ENCODE data around the gene ARPP19. TPM values are rescaled to one million over a fixed set of nuclear protein-coding genes. Genes with fewer than 3 reads are reported as not detected.
"Not testable (repeated sequence)": the region's sequence is repeated elsewhere in the genome, so short reads cannot be mapped to it uniquely, and the experiment has no call there.

ARPP19 gene
- total and polyA plus RNA-seq, 4 experiments from 2014 or later, result 51.3 to 130 (median 85.3) TPM

DNA sequence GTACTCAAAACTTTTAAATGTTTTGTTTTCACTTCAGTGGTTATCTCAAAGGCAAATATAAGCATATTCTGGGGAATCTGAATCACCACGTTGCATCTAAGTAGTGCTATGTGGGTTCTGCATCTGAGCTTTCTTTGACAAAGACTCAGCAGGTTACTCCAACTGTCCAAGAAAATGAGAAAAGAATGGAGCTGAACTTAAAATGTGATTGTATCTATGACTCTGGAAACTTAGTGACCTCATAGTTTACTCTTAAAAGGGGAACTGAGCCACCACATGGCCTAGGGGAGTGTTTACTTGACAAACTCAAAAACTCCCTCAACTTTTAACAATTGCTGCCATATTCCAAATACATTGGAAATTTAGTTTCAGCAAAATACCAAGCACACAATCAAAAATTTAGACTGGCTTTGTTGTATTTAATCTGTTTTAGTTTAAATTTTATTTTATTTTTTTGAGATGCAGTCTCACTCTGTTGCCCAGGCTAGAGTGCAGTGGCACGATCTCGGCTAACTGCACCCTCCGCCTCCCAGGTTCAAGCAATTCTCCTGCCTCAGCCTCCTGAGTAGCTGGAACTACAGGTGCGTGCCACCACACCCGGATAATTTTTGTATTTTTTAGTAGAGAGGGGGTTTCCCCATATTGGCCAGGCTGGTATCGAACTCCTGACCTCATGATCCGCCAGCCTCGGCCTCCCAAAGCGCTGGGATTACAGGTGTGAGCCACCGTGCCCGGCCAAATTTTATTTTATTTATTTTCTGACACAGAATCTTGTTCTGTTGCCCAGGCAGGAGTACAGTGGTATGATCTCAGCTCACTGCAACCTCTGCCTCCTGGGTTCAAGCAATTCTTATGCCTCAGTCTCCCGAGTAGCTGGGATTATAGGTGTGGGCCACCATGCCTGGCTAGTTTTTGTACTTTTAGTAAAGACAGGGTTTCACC is 3.1 kb downstream of the ARPP19 start:
- DNase-seq; H3K27me3 ChIP-seq (ENCODE audit: insufficient read depth, low read length); H3K36me3 ChIP-seq (ENCODE audit: insufficient read depth, low read length); H3K27me3 Mint-ChIP-seq; H3K9me3 Mint-ChIP-seq; H3K9me3 ChIP-seq (ENCODE audit: control insufficient read depth in 1 of 2, low read length in 2 of 2); H3K4me3 ChIP-seq (ENCODE audit: low read length in 2 of 2); H3K27ac ChIP-seq (ENCODE audit: low read depth, low read length): not testable (repeated sequence)
- peaks cover 6 to 15% of the 10 kb centered on the region in 2 donors for H3K36me3 Mint-ChIP-seq
- ChIA-PET CTCF (ENCODE audit: partially characterized antibody) (interaction anchor here (1.1 to 1.2 kb wide), 2 partner anchors 11 to 99 kb away, joined by 4 read pairs; no protein-coding TSS in a partner anchor), POLR2A (ENCODE audit: partially characterized antibody) (interaction anchor here (0.6 to 1.4 kb wide), 4 partner anchors 10 to 391 kb away, joined by 3 to 4 read pairs (median 4); partner anchors contain the start of gene MYO5A)
- H3K4me1 ChIP-seq (ENCODE audit: insufficient read depth, low read length), result peaks cover 65% of the 10 kb centered on the region
- H3K4me1 Mint-ChIP-seq, result peaks cover 42 to 74% (median 57%) of the 10 kb centered on the region in 4 donors
- intact Hi-C loops (cut with micrococcal nuclease), result loop anchor here (5.0 to 10.0 kb wide), 4 partner anchors 83 to 311 kb away; no protein-coding TSS in a partner anchor
- peak overlapping the region in 5 of 8 donors; percentile 10 to 29 (median 25) for H3K4me3 Mint-ChIP-seq
- peak overlapping the region in 4 of 7 donors; percentile 25 to 78 (median 58) for H3K27ac Mint-ChIP-seq

DNA sequence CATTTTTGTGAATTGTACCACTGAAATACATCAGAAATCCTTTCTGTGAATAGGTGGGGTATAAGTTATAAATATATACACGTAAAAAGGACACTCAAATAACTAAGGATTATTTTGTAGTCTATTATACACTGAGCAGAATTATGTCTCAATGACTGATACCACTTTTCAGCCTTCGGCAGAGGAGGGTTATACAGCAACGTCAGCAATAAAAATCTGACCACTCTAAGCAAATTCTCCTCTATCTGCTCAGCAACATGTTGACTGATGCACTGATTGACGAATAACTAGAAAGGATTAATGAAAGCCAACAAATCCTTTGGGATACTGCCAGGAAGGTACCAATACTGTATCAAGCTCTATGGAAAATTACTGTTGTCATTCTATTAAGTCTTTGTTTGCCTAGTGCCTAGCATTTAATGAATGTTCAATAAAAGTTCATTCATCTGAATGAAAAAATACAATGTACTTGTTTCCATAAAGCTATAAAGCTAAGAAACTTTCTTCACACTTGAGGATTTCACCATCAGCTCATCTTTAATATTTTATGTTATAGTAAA is 5.2 kb downstream of the ARPP19 start:
- POLR2A ChIA-PET (ENCODE audit: partially characterized antibody), result interaction anchor here (1.1 kb wide), 1 partner anchor 35 kb away, joined by 3 read pairs; no protein-coding TSS in a partner anchor
- H3K27ac ChIP-seq (ENCODE audit: low read depth, low read length), result no peak overlapping the region
- Mint-ChIP-seq H3K9me3 (no peaks in the 10 kb centered on the region), H3K4me1 (peaks cover 52 to 87% (median 70%) of the 10 kb centered on the region in 4 donors), H3K4me3 (peak overlapping the region in 3 of 8 donors; percentile 45 to 50 (median 48)), H3K27me3 (no peaks in the 10 kb centered on the region), H3K27ac (peak overlapping the region in 1 of 7 donors; percentile 3), H3K36me3 (peaks cover 6 to 24% of the 10 kb centered on the region in 2 donors)
- no peaks in the 10 kb centered on the region for H3K27me3 ChIP-seq (ENCODE audit: insufficient read depth, low read length)
- intact Hi-C loops (cut with micrococcal nuclease), result loop anchor here (10.0 kb wide), 2 partner anchors 171 to 309 kb away; no protein-coding TSS in a partner anchor
- no peaks in the 10 kb centered on the region for H3K36me3 ChIP-seq (ENCODE audit: insufficient read depth, low read length)
- H3K9me3 ChIP-seq (ENCODE audit: control insufficient read depth in 1 of 2, low read length in 2 of 2), result no peaks in the 10 kb centered on the region
- peaks cover 81% of the 10 kb centered on the region for H3K4me1 ChIP-seq (ENCODE audit: insufficient read depth, low read length)
- DNase-seq, result no peak
- CTCF ChIA-PET (ENCODE audit: partially characterized antibody), result interaction anchor here (0.8 kb wide), 1 partner anchor 10 kb away, joined by 5 read pairs; no protein-coding TSS in a partner anchor
- no peak overlapping the region for H3K4me3 ChIP-seq (ENCODE audit: low read length in 2 of 2)

DNA sequence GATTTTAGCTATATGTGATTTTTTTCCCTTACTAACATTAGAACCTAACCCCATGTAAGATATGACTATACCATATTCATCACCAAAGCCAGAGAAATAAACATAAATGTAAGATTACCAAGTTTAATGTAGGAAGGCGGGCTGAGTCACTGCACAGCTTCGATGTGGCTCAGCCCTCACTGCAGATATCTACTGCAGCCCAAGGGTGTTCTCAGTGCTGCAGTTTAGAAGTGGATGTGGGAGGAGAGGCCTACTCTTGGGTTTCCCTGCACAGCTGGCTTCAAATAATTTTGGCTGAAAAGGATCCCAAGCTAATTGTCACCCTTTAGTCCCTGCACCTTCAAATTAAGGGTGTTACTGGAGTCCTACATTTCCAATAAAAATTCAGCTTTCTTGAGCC is 9.3 kb downstream of the ARPP19 start:
- H3K4me3 Mint-ChIP-seq, result peak overlapping the region in 4 of 8 donors; percentile 9 to 54 (median 47)

DNA sequence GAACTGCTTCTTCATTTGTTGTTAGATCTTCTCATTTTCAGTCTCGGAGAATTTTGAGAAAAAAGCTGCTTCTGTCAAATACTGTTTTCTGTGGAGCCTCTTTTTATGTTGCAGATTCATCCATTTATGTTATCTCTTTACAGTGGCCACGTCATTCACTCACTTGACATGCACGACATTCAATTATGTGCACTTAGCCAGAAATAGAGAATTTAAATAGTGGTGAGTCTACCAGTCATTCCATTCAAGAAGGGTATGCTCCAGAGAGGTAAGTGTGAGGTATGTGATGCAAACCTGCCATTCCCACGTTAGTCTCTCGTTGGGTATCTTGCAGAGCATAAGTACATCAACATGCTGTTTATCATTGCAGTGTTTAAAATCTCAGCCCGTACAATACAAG is 9.8 kb downstream of the ARPP19 start:
- POLR2A ChIA-PET (ENCODE audit: partially characterized antibody), result interaction anchor here (0.8 to 1.5 kb wide), 3 partner anchors 9 to 1794 kb away, joined by 3 to 4 read pairs (median 4); partner anchors contain the start of gene ARPP19
- Mint-ChIP-seq H3K27me3 (no peaks in the 10 kb centered on the region), H3K36me3 (peaks cover 17 to 40% of the 10 kb centered on the region in 2 donors), H3K4me3 (peak overlapping the region in 4 of 8 donors; percentile 9 to 54 (median 47)), H3K27ac (peak overlapping the region in 6 of 7 donors; percentile 33 to 75 (median 54)), H3K4me1 (peaks cover 42 to 71% (median 54%) of the 10 kb centered on the region in 4 donors), H3K9me3 (no peaks in the 10 kb centered on the region)
- Histone ChIP-seq H3K36me3 (ENCODE audit: insufficient read depth, low read length) (peaks cover 4% of the 10 kb centered on the region), H3K27me3 (ENCODE audit: insufficient read depth, low read length) (no peaks in the 10 kb centered on the region), H3K4me3 (ENCODE audit: low read length in 2 of 2) (no peak overlapping the region), H3K27ac (ENCODE audit: low read depth, low read length) (peak overlapping the region; percentile 10), H3K4me1 (ENCODE audit: insufficient read depth, low read length) (peaks cover 55% of the 10 kb centered on the region), H3K9me3 (ENCODE audit: control insufficient read depth in 1 of 2, low read length in 2 of 2) (no peaks in the 10 kb centered on the region)
- intact Hi-C loops (cut with micrococcal nuclease), result no loop called here
- CTCF ChIA-PET (ENCODE audit: partially characterized antibody), result interaction anchor here (0.6 to 1.1 kb wide), 3 partner anchors 54 to 190 kb away, joined by 3 read pairs; no protein-coding TSS in a partner anchor
- DNase-seq, result no peak

More for the DNA sequence above, 9.3 kb downstream of the ARPP19 start:
- peak overlapping the region in 3 of 7 donors; percentile 42 to 72 (median 66) for H3K27ac Mint-ChIP-seq
- H3K4me1 ChIP-seq (ENCODE audit: insufficient read depth, low read length), result peaks cover 59% of the 10 kb centered on the region
- CTCF ChIA-PET (ENCODE audit: partially characterized antibody), result interaction anchor here (0.6 to 1.1 kb wide), 2 partner anchors 53 to 175 kb away, joined by 3 read pairs; no protein-coding TSS in a partner anchor
- POLR2A ChIA-PET (ENCODE audit: partially characterized antibody), result interaction anchor here (0.8 to 1.5 kb wide), 3 partner anchors 9 to 1794 kb away, joined by 3 to 4 read pairs (median 4); partner anchors contain the start of gene ARPP19
- no peaks in the 10 kb centered on the region for H3K27me3 Mint-ChIP-seq
- intact Hi-C loops (cut with micrococcal nuclease), result no loop called here
- H3K4me3 ChIP-seq (ENCODE audit: low read length in 2 of 2), result no peak overlapping the region
- no peaks in the 10 kb centered on the region for H3K27me3 ChIP-seq (ENCODE audit: insufficient read depth, low read length)
- H3K4me1 Mint-ChIP-seq, result peaks cover 43 to 77% (median 57%) of the 10 kb centered on the region in 4 donors
- H3K36me3 ChIP-seq (ENCODE audit: insufficient read depth, low read length), result peaks cover 4% of the 10 kb centered on the region
- no peak for DNase-seq
- H3K27ac ChIP-seq (ENCODE audit: low read depth, low read length), result peak overlapping the region; percentile 10
- no peaks in the 10 kb centered on the region for H3K9me3 Mint-ChIP-seq
- peaks cover 15 to 36% of the 10 kb centered on the region in 2 donors for H3K36me3 Mint-ChIP-seq
- no peaks in the 10 kb centered on the region for H3K9me3 ChIP-seq (ENCODE audit: control insufficient read depth in 1 of 2, low read length in 2 of 2)

DNA sequence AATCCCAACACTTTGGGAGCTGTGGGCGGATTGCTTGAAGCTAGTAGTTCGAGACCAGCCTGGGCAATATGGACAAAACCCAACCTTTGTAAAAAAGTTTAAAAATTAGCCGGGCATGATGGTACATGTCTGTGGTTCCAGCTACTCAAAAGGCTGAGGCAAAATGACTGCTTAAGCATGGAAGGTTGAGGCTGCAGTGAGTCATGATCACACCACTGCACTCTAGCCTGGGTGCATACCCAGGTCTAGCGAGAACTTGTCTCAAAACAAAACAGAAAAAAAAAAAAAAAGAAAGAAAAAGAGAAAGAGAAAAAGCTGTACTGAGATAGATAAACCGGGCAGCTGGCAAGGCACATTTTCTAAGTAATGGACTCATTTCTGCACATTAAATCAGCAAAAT is 10.6 kb downstream of the ARPP19 start:
- Mint-ChIP-seq H3K9me3 (no peaks in the 10 kb centered on the region), H3K4me1 (peaks cover 38 to 64% (median 50%) of the 10 kb centered on the region in 4 donors), H3K36me3 (peaks cover 17 to 48% of the 10 kb centered on the region in 2 donors), H3K27me3 (no peaks in the 10 kb centered on the region), H3K27ac (peak overlapping the region in 5 of 7 donors; percentile 45 to 87 (median 78)), H3K4me3 (peak overlapping the region in 4 of 8 donors; percentile 49 to 76 (median 68))
- Histone ChIP-seq H3K9me3 (ENCODE audit: control insufficient read depth in 1 of 2, low read length in 2 of 2) (no peaks in the 10 kb centered on the region), H3K4me1 (ENCODE audit: insufficient read depth, low read length) (peaks cover 46% of the 10 kb centered on the region), H3K4me3 (ENCODE audit: low read length in 2 of 2) (no peak overlapping the region), H3K27ac (ENCODE audit: low read depth, low read length) (no peak overlapping the region), H3K27me3 (ENCODE audit: insufficient read depth, low read length) (no peaks in the 10 kb centered on the region), H3K36me3 (ENCODE audit: insufficient read depth, low read length) (peaks cover 4% of the 10 kb centered on the region)
- peak in 1 of 5 donors; percentile 66 for DNase-seq
- ChIA-PET CTCF (ENCODE audit: partially characterized antibody) (no interaction called here), POLR2A (ENCODE audit: partially characterized antibody) (interaction anchor here (0.8 kb wide), 1 partner anchor 10 kb away, joined by 4 read pairs; the partner anchor contains the start of gene ARPP19)
- intact Hi-C loops (cut with micrococcal nuclease), result no loop called here

DNA sequence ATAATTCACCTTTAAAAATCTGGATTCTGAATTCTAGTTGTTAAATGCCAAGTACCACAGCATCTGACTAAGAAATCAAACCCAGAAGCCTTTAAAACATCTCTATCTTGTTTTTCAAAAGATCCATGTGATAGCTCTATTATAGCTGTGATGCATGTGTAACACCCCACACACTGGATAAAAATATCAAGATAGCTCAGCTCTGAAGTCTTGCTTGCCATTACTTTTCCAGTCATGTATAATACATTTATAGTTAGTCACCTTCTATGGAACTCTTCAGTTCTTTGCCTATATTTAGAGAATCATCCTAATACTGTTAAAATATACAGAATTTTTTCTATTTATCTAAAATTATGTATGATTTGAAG is 11.6 kb downstream of the ARPP19 start:
- Histone ChIP-seq H3K27me3 (ENCODE audit: insufficient read depth, low read length) (no peaks in the 10 kb centered on the region), H3K36me3 (ENCODE audit: insufficient read depth, low read length) (peaks cover 6% of the 10 kb centered on the region), H3K4me1 (ENCODE audit: insufficient read depth, low read length) (peaks cover 43% of the 10 kb centered on the region), H3K27ac (ENCODE audit: low read depth, low read length) (no peak overlapping the region), H3K4me3 (ENCODE audit: low read length in 2 of 2) (no peak overlapping the region), H3K9me3 (ENCODE audit: control insufficient read depth in 1 of 2, low read length in 2 of 2) (no peaks in the 10 kb centered on the region)
- DNase-seq, result no peak
- Mint-ChIP-seq H3K4me1 (peaks cover 32 to 54% (median 44%) of the 10 kb centered on the region in 4 donors), H3K27me3 (no peaks in the 10 kb centered on the region), H3K4me3 (no peak overlapping the region), H3K9me3 (no peaks in the 10 kb centered on the region), H3K36me3 (peaks cover 13 to 46% of the 10 kb centered on the region in 2 donors), H3K27ac (peak overlapping the region in 1 of 7 donors; percentile 4)
- intact Hi-C loops (cut with micrococcal nuclease), result no loop called here
- CTCF ChIA-PET (ENCODE audit: partially characterized antibody), result no interaction called here
- POLR2A ChIA-PET (ENCODE audit: partially characterized antibody), result no interaction called here
